H9 (cell line): ENCODE data around the gene PCNX4. TPM values are rescaled to one million over a fixed set of nuclear protein-coding genes. Genes with fewer than 3 reads are reported as not detected.

Experiments used
- DNase-seq: peaks from one replicate; pipeline ENCODE4 v3.0.0-alpha.2; 2017
- H2AFZ ChIP-seq: one replicate; pipeline ENCODE4 v1.6.1; 2013; ENCODE audit warnings: mild to moderate bottlenecking, low read length, control low read depth, moderate library complexity
- H2AK5ac ChIP-seq: 2 replicates; pipeline ENCODE4 v1.6.1; 2013; ENCODE audit warnings: low read length, control low read depth, mixed read lengths; ENCODE audit not compliant: insufficient read length
- H2BK120ac ChIP-seq: one replicate; pipeline ENCODE4 v1.6.1; 2013; ENCODE audit warnings: low read depth, mild to moderate bottlenecking, low read length, control low read depth, inconsistent platforms; ENCODE audit not compliant: poor library complexity, severe bottlenecking
- H2BK12ac ChIP-seq: 2 replicates; pipeline ENCODE4 v1.6.1; 2013; ENCODE audit warnings: low read length, control low read depth, mixed read lengths, low read depth; ENCODE audit not compliant: insufficient read length
- H2BK15ac ChIP-seq: 2 replicates; pipeline ENCODE4 v1.6.1; 2013; ENCODE audit warnings: low read depth, low read length, control low read depth
- H2BK20ac ChIP-seq: one replicate; pipeline ENCODE4 v1.6.1; 2013; ENCODE audit warnings: low read depth, mild to moderate bottlenecking, low read length, control low read depth, inconsistent platforms; ENCODE audit not compliant: poor library complexity, severe bottlenecking
- H2BK5ac ChIP-seq: 2 replicates; pipeline ENCODE4 v1.6.1; 2013; ENCODE audit warnings: low read length, control low read depth, mixed read lengths; ENCODE audit not compliant: insufficient read length
- H3K14ac ChIP-seq: 2 replicates; pipeline ENCODE4 v1.6.1; 2013; ENCODE audit warnings: low read length, control low read depth; ENCODE audit not compliant: insufficient read depth
- H3K18ac ChIP-seq: 2 replicates; pipeline ENCODE4 v1.6.1; 2013; ENCODE audit warnings: low read depth, mild to moderate bottlenecking, mixed read lengths, low read length, control low read depth; ENCODE audit not compliant: insufficient read length
- H3K23ac ChIP-seq: 2 replicates; pipeline ENCODE4 v1.6.1; 2013; ENCODE audit warnings: low read length, control low read depth, mixed read lengths, low read depth; ENCODE audit not compliant: insufficient read length
- H3K23me2 ChIP-seq: 2 replicates; pipeline ENCODE4 v1.6.1; 2013; ENCODE audit warnings: low read depth, mild to moderate bottlenecking, mixed read lengths, low read length, control low read depth; ENCODE audit not compliant: insufficient read length, poor library complexity, severe bottlenecking
- H3K27ac ChIP-seq: 2 replicates; pipeline ENCODE4 v1.5.1; 2013; ENCODE audit warnings: low read length, control low read depth, mixed read lengths, low read depth; ENCODE audit not compliant: insufficient read length
- H3K27me3 ChIP-seq: 2 replicates; pipeline ENCODE4 v1.6.1; 2013; ENCODE audit warnings: low read length, control low read depth, inconsistent platforms; ENCODE audit not compliant: insufficient read depth
- H3K4ac ChIP-seq: 2 replicates; pipeline ENCODE4 v1.6.1; 2013; ENCODE audit warnings: low read depth, mild to moderate bottlenecking, control low read depth, inconsistent platforms, low read length, moderate library complexity
- H3K4me1 ChIP-seq: 2 replicates; pipeline ENCODE4 v1.6.1; 2013; ENCODE audit warnings: low read length, control low read depth, inconsistent platforms; ENCODE audit not compliant: insufficient read depth
- H3K4me2 ChIP-seq: 2 replicates; pipeline ENCODE4 v1.6.1; 2013; ENCODE audit warnings: low read length, control low read depth, mixed read lengths; ENCODE audit not compliant: insufficient read length, insufficient read depth
- H3K56ac ChIP-seq: 2 replicates; pipeline ENCODE4 v1.6.1; 2013; ENCODE audit warnings: low read depth, mild to moderate bottlenecking, mixed read lengths, low read length, control low read depth; ENCODE audit not compliant: insufficient read length
- H3K79me1 ChIP-seq: 2 replicates; pipeline ENCODE4 v1.6.1; 2013; ENCODE audit warnings: low read depth, mild to moderate bottlenecking, moderate library complexity, low read length, control low read depth, inconsistent platforms; ENCODE audit not compliant: insufficient read depth, poor library complexity, severe bottlenecking
- H3K79me2 ChIP-seq: 2 replicates; pipeline ENCODE4 v1.6.1; 2013; ENCODE audit warnings: low read length, control low read depth, inconsistent platforms; ENCODE audit not compliant: insufficient read depth
- H3K9ac ChIP-seq: 2 replicates; pipeline ENCODE4 v1.6.1; 2013; ENCODE audit warnings: low read length, control low read depth, mixed read lengths; ENCODE audit not compliant: insufficient read length; ENCODE audit errors: extremely low read depth
- H3K9me3 ChIP-seq: one replicate; pipeline ENCODE4 v1.6.1; 2013; ENCODE audit warnings: low read depth, low read length, inconsistent platforms; ENCODE audit not compliant: control insufficient read depth
- H3T11ph ChIP-seq: one replicate; pipeline ENCODE4 v1.6.1; 2013; ENCODE audit warnings: mild to moderate bottlenecking, low read length, control low read depth, inconsistent platforms
- H4K20me1 ChIP-seq: one replicate; pipeline ENCODE4 v1.6.1; 2013; ENCODE audit not compliant: control insufficient read depth, insufficient read length, insufficient read depth
- H4K5ac ChIP-seq: 2 replicates; pipeline ENCODE4 v1.6.1; 2013; ENCODE audit warnings: low read depth, mild to moderate bottlenecking, mixed read lengths, low read length, control low read depth; ENCODE audit not compliant: insufficient read length
- H4K8ac ChIP-seq: replicated peaks from 2 replicates; pipeline ENCODE4 v1.6.1; 2013; ENCODE audit warnings: low read length, control low read depth, mixed read lengths, low read depth; ENCODE audit not compliant: insufficient read length
- H4K91ac ChIP-seq: 2 replicates; pipeline ENCODE4 v1.6.1; 2013; ENCODE audit warnings: low read depth, mild to moderate bottlenecking, moderate library complexity, mixed read lengths, low read length, control low read depth; ENCODE audit not compliant: insufficient read length
- H3K27ac Mint-ChIP-seq, 3 experiments: 2 replicates in 2 of 3; 3 replicates in 1 of 3; pipeline ENCODE4 v1.8.0; 2020 to 2021; ENCODE audit warnings: mixed read lengths in 3 of 3, mild to moderate bottlenecking in 1 of 3, moderate library complexity in 1 of 3
- H3K27me3 Mint-ChIP-seq: 2 replicates; pipeline ENCODE4 v1.8.0; 2021; ENCODE audit warnings: low read depth, mild to moderate bottlenecking, moderate library complexity, mixed read lengths
- H3K36me3 Mint-ChIP-seq, 3 experiments: 2 replicates in 2 of 3; 3 replicates in 1 of 3; pipeline ENCODE4 v1.8.0; 2020 to 2021; ENCODE audit warnings: low read depth in 3 of 3, mixed read lengths in 3 of 3; ENCODE audit not compliant: insufficient read depth in 1 of 3
- H3K4me1 Mint-ChIP-seq, 2 experiments: 2 replicates each; pipeline ENCODE4 v1.8.0; 2020; ENCODE audit warnings: mixed read lengths in 2 of 2
- H3K4me3 Mint-ChIP-seq, 2 experiments: 2 replicates in 1 of 2; 3 replicates in 1 of 2; pipeline ENCODE4 v1.8.0; 2020 to 2021; ENCODE audit warnings: mild to moderate bottlenecking in 2 of 2, mixed read lengths in 2 of 2, moderate library complexity in 1 of 2
- H3K9me3 Mint-ChIP-seq, 2 experiments: 2 replicates in 1 of 2; 3 replicates in 1 of 2; pipeline ENCODE4 v1.8.0; 2020; ENCODE audit warnings: mild to moderate bottlenecking in 2 of 2, mixed read lengths in 2 of 2, moderate library complexity in 1 of 2
- CTCF ChIP-seq: fragments of 200-600 bp; sonication (generic); conservative IDR thresholded peaks from 3 replicates; pipeline ENCODE4 v1.8.0; 2021; ENCODE audit warnings: antibody characterized with exemption, mild to moderate bottlenecking
- WGBS: extraction: QIAGEN DNeasy Blood & Tissue Kit; methylation state at CpG from one replicate; pipeline ENCODE4 v1.1.7; 2013; ENCODE audit warnings: missing lambda C conversion rate, low lambda C conversion rate, mixed read lengths; ENCODE audit not compliant: insufficient read length; ENCODE audit errors: extremely low coverage; 5-methylcytosine and 5-hydroxymethylcytosine counted together
- total RNA-seq: library from RNA; stranded (reverse); gene quantifications from 2 replicates; pipeline ENCODE4 v1.2.1, GENCODE V29; 2021

Gene PCNX4
- total RNA-seq, 1 experiment from 2014 or later = 40.0 TPM

DNA sequence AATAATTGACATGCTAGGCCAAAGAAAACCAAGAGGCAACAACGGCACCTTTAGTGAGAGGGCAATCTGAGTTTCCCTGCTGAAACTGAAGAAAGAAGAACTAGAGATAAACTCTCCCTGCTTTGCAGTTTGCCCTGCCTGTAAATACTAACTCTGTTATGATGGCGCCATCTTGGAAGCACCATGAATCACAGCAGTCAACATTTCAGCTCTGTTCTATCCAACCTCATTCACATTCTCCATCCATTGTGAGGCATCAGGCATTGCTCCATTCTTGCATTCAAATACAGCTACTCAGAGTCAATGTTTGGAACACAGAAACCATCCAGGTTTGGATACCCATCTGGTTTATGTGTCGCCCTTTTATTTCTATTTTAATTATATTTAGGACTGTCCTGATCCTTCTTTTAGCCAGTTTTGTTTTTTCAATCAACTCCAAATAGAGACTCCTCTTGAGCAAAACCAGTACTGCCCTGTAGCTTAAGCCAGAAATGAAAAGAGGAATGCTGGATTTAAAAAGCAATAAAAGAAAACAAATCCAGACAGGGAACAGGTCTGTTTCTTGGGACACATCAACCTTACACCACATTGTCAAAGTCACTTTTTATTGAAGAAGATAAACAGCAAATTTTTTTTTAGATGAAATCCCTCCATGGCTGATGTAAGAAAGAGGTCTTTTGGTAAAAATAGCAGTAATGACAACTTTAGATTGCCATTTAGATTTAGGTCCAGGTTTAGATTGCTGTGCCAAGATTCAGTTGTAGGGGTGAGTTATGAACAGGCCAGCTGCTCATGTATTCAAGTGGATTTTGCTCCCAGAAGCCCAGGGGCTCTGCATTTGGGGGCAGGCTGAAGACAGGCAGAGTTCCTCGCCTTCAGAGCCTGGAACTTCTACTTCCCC lies 124.0 kb downstream of the PCNX4 start:
- Histone ChIP-seq H2BK20ac (no peak overlapping the region), H4K8ac (no peak overlapping the region), H3T11ph (no peak overlapping the region), H3K14ac (no peak overlapping the region), H2AK5ac (no peak overlapping the region), H2BK15ac (no peak overlapping the region), H2BK5ac (no peak overlapping the region), H2AFZ (no peak overlapping the region), H3K23ac (no peak overlapping the region), H4K91ac (no peak overlapping the region), H3K79me1 (no peaks in the 10 kb centered on the region), H2BK120ac (no peak overlapping the region), H3K18ac (no peak overlapping the region), H3K9ac (no peak overlapping the region), H3K56ac (no peak overlapping the region), H3K4me2 (no peak overlapping the region), H2BK12ac (no peak overlapping the region), H3K9me3 (no peaks in the 10 kb centered on the region), H4K5ac (no peak overlapping the region), H3K27ac (no peak overlapping the region), H3K27me3 (no peaks in the 10 kb centered on the region), H3K4ac (no peak overlapping the region), H3K4me1 (peaks cover 11% of the 10 kb centered on the region), H3K23me2 (no peaks in the 10 kb centered on the region), H4K20me1 (no peaks in the 10 kb centered on the region), H3K79me2 (no peaks in the 10 kb centered on the region)
- no peak overlapping the region for H3K27ac Mint-ChIP-seq
- no peak for TF ChIP-seq CTCF
- peaks cover 16 to 19% of the 10 kb centered on the region in 2 experiments for H3K4me1 Mint-ChIP-seq
- H3K4me3 Mint-ChIP-seq = no peak overlapping the region
- H3K27me3 Mint-ChIP-seq = no peaks in the 10 kb centered on the region; the same call in 1 of the 2 replicates
- WGBS = no CpG with 5 or more reads among the region's 4 CpGs
- H3K9me3 Mint-ChIP-seq = no peaks in the 10 kb centered on the region
- DNase-seq = no peak
- no peaks in the 10 kb centered on the region for H3K36me3 Mint-ChIP-seq
